DMS153 (cell line): Measurements from ENCODE around the gene LOC101059915.
A peak's percentile ranks its signal among the peaks of the same experiment; 100 is the strongest.

Experiments used
- DNase-seq: peaks from one replicate; lab custom pipeline; 2025; lab: John Stamatoyannopoulos, UW

LOC101059915 gene

GRCh38 chrX:71667328-71668247 is at the start of gene LOC101059915:
TSS of gene LOC101059915 (plus strand) at chrX:71667546.
- no peak for DNase-seq

GRCh38 chrX:71617742-71618141 is 49.6 kb upstream of the LOC101059915 start:
- DNase-seq, result no peak

- no peak for DNase-seq
These were observed 49.0 kb upstream of the LOC101059915 start, which contains the start of gene CXCR3 for GRCh38 chrX:71618303-71618721. TSS of gene CXCR3 (minus strand) at chrX:71618511. CDS start at chrX:71618449, 62 bp downstream.

GRCh38 chrX:71618787-71619186 is 48.6 kb upstream of the LOC101059915 start:
- DNase-seq, result no peak

- no peak for DNase-seq
These were observed 48.2 kb upstream of the LOC101059915 start for GRCh38 chrX:71619193-71619592.

- DNase-seq, result no peak
These were observed 47.4 kb upstream of the LOC101059915 start for GRCh38 chrX:71619986-71620385.

- no peak for DNase-seq
These were observed 45.7 kb upstream of the LOC101059915 start for GRCh38 chrX:71621603-71622002.

GRCh38 chrX:71622032-71622575 is 45.2 kb upstream of the LOC101059915 start:
- DNase-seq, result no peak

GRCh38 chrX:71622576-71623450 is 44.5 kb upstream of the LOC101059915 start:
- DNase-seq, result peak; percentile 21

- no peak for DNase-seq
These were observed 43.6 kb upstream of the LOC101059915 start for GRCh38 chrX:71623714-71624113.

- no peak for DNase-seq
These were observed 41.9 kb upstream of the LOC101059915 start for GRCh38 chrX:71625471-71625870.

GRCh38 chrX:71626576-71626975 is 40.8 kb upstream of the LOC101059915 start:
- DNase-seq, result no peak

- DNase-seq, result no peak
These were observed 39.5 kb upstream of the LOC101059915 start for GRCh38 chrX:71627588-71628404.

- no peak for DNase-seq
These were observed 37.9 kb upstream of the LOC101059915 start for GRCh38 chrX:71629467-71629866.

GRCh38 chrX:71632923-71633657 is 34.3 kb upstream of the LOC101059915 start:
- no peak for DNase-seq

GRCh38 chrX:71634366-71634765 is 33.0 kb upstream of the LOC101059915 start:
- DNase-seq, result no peak

GRCh38 chrX:71636438-71637252 is 30.7 kb upstream of the LOC101059915 start:
- peak; percentile 12 for DNase-seq

- no peak for DNase-seq
These were observed 30.1 kb upstream of the LOC101059915 start for GRCh38 chrX:71637253-71637618.

GRCh38 chrX:71637848-71638247 is 29.5 kb upstream of the LOC101059915 start:
- DNase-seq, result no peak

GRCh38 chrX:71638409-71638808 is 28.9 kb upstream of the LOC101059915 start:
- DNase-seq, result no peak
